ENCODE data around the gene MEGF6. TPM values are rescaled to one million over a fixed set of nuclear protein-coding genes. Genes with fewer than 3 reads are reported as not detected.

MEGF6 gene
- total and polyA plus RNA-seq, 9 of the 15 experiments (the other 6 are each of a cell fraction or from before 2014, with no cell fraction given), result 0.03 to 1.7 (median 0.24) TPM; not detected in 3

GRCh38 chr1:3624200-3625136, 13.2 kb upstream of the MEGF6 start, which contains the start of gene TPRG1L (continued):
- peak; percentile 54; the same call in 1 of the 2 replicates for TF ChIP-seq POLR2G (IDR thresholded peaks at IDR 0.05; ENCODE audit: low read depth, low read length)
- TF ChIP-seq STAG1 (CRISPR knock-in tag; IDR thresholded peaks at IDR 0.05; ENCODE audit: borderline replicate concordance), result no peak
- no peak for TF ChIP-seq TEAD4 (IDR thresholded peaks at IDR 0.05; ENCODE audit: low read length)
- TF ChIP-seq TEAD4 (CRISPR knock-in tag; IDR thresholded peaks at IDR 0.05; ENCODE audit: borderline replicate concordance), result no peak
- TF ChIP-seq SAFB (IDR thresholded peaks at IDR 0.05; ENCODE audit: borderline replicate concordance, low read depth, low read length), result 0 out of 2 replicates have a peak, but pooled peaks have one; percentile 9
- no peak for TF ChIP-seq SREBF2 (CRISPR knock-in tag; IDR thresholded peaks at IDR 0.05)
- no peak for TF ChIP-seq ZBTB34 (CRISPR knock-in tag; IDR thresholded peaks at IDR 0.05)
- TF ChIP-seq ZFP36 (IDR thresholded peaks at IDR 0.05; ENCODE audit: low read depth, low read length, partially characterized antibody), result no peak
- peak; percentile 10; the same call in 1 of the 2 replicates for TF ChIP-seq ATF1 (CRISPR knock-in tag; IDR thresholded peaks at IDR 0.05)
- TF ChIP-seq ATF1 (tag; IDR thresholded peaks at IDR 0.05), result peak; percentile 89
- TF ChIP-seq HOMEZ (CRISPR knock-in tag; IDR thresholded peaks at IDR 0.05), result no peak
- TF ChIP-seq RFX7 (CRISPR knock-in tag; IDR thresholded peaks at IDR 0.05), result no peak
- no peak for TF ChIP-seq CBX5 (IDR thresholded peaks at IDR 0.05; ENCODE audit: borderline replicate concordance, low read depth)
- TF ChIP-seq ARID3B (CRISPR knock-in tag; IDR thresholded peaks at IDR 0.05; ENCODE audit: borderline replicate concordance), result no peak
- TF ChIP-seq, protein P1, sequence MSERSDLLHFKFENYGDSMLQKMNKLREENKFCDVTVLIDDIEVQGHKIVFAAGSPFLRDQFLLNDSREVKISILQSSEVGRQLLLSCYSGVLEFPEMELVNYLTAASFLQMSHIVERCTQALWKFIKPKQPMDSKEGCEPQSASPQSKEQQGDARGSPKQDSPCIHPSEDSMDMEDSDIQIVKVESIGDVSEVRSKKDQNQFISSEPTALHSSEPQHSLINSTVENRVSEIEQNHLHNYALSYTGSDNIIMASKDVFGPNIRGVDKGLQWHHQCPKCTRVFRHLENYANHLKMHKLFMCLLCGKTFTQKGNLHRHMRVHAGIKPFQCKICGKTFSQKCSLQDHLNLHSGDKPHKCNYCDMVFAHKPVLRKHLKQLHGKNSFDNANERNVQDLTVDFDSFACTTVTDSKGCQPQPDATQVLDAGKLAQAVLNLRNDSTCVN (CRISPR knock-in tag; IDR thresholded peaks at IDR 0.05), result no peak
- TF ChIP-seq SP1 (CRISPR knock-in tag; IDR thresholded peaks at IDR 0.05), result peak; percentile 92
- no peak for TF ChIP-seq HNRNPK (IDR thresholded peaks at IDR 0.05; ENCODE audit: low read depth, low read length, poor library complexity, severe bottlenecking)
- TF ChIP-seq PHF21A (IDR thresholded peaks at IDR 0.05; ENCODE audit: borderline replicate concordance, low read depth), result no peak
- TF ChIP-seq POLR2AphosphoS2 (IDR thresholded peaks at IDR 0.05; ENCODE audit: low read length), result no peak
- TF ChIP-seq MAZ (CRISPR knock-in tag; conservative IDR thresholded peaks at IDR 0.05 in 1 of 2, IDR thresholded peaks at IDR 0.05 in 1 of 2), result peak; percentile 75 to 82

All from K562 (cell line).